NCI-H524 (cell line): ENCODE results near the gene SRRM4.
A peak's percentile ranks its signal among the peaks of the same experiment; 100 is the strongest.

ENCODE experiments used
- DNase-seq, 2 experiments: peaks; one replicate each; lab custom pipeline; 2025; lab: John Stamatoyannopoulos, UW

Gene SRRM4

DNA sequence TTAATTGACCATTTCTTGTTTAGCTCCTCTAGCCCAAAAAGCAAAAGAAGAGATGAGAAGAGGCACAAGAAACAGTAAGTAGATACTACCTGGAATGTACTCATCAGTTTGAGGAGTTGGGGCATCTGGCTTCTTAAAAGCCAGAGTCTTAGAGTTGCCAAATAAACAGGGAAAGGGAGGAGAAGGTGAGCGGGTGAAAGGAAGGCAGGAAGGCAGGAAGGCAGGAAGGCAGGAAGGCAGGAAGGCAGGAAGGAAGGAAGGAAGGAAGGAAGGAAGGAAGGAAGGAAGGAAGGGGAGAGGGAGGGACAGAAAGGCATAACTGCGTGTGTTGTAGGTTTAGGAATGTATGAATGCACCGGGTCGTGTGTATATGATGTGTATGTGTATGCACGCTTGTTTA, 140.7 kb downstream of the SRRM4 start:
- no peak for DNase-seq

DNA sequence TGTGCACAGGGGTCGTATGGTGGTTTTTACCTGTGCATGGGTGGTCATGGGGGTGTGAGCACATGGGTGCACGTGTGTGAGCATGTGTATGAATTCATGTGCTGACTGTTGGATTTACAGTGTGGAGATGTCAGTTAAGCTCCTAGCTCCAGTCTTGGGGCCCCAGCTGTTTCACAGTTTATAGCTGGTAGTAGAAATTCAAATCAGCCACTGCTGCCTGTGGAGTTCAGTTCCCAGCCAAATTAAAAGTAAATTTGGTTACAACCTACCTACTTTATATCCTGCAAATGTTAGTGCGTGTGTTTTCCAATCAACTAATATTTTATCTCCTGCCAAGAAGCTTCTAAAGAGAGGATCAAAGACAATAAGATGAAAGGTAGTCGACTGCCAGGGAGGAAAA, 141.4 kb downstream of the SRRM4 start:
- DNase-seq = no peak

DNA sequence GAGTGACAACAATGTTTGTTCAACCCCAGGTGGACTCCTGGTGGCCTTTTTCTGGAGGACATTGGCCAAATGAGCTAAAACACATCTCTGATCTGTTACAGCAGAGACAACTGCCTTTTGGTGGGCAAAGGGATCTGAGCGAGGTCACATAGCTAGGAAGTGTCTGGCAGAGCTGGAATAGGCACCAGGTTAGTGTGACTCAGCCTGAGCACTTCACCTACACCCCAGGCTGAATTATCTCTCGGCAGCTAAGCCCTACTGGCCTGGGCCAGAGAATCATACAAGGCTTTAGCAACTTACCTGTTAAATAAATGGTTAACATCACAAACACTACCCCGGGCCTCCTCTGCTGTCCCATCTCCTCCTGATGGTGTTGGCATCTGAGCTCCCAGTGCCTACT, 147.2 kb downstream of the SRRM4 start:
- DNase-seq = no peak

- DNase-seq = no peak
Measured at GRCh38 chr12:119129827-119130434, 148.6 kb downstream of the SRRM4 start.

- DNase-seq = no peak
Measured at GRCh38 chr12:119130523-119130922, 149.2 kb downstream of the SRRM4 start.

DNA sequence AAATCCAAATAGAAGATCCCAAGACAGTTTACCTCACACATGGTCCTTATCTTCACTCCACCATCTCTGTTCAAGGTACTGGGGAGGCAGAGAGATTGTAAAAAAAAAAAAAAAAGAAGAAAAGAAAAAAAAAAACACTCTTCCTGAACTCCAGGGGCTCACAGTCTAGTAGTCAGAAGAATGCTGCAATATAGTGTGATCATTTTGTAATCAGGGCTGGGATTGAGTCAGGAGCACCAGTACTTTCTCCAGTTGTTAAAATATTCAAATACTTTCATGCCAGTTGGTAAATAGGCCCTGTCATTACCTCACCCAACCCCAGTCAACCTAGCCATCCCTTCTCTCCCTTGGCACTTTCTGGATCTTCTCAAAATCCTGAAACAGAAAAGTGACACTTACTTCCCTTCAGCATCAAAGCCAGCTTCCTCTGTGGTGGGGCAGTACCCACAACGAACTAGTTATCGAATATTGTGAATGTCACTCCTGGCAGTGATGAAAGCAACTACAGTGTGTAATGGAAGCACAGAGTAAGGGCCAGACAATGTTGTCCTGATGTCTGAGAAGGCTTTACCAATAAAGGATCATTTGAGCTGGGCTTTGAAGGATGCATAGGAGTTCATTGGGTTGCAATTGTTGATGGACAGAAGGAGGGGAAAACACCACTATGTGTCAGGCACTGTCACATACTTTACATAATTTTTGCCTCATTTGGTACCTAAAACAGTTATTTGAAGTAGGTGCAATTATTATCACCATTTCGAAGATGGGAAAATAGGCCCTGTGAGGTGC, 153.1 kb downstream of the SRRM4 start:
- no peak for DNase-seq

GRCh38 chr12:119136811-119137410, 155.6 kb downstream of the SRRM4 start:
- DNase-seq = no peak

GRCh38 chr12:119139448-119139847, 158.1 kb downstream of the SRRM4 start:
- DNase-seq = peak; percentile 19 to 20

GRCh38 chr12:119145367-119145766, 164.0 kb downstream of the SRRM4 start:
- DNase-seq = no peak

GRCh38 chr12:119147847-119148448, 166.6 kb downstream of the SRRM4 start:
- no peak for DNase-seq

DNA sequence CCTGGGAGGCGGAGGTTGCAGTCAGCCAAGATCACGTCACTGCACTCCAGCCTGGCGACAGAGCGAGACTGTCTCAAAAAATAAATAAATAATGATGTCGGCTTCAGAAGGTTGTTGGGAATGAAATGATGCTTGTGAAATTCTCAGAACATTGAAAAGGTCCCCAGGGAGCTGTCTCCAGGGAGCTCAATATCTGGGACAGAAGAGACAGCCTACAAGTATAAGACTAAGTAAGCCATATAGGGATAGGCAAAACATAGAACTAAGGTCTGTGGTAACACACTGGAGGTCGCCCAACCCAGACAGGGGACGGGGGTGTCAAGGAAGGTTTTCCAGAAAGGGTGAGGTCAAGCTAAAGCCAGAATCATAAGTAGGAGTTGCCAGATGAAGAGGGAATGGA, 167.9 kb downstream of the SRRM4 start:
- no peak for DNase-seq

DNA sequence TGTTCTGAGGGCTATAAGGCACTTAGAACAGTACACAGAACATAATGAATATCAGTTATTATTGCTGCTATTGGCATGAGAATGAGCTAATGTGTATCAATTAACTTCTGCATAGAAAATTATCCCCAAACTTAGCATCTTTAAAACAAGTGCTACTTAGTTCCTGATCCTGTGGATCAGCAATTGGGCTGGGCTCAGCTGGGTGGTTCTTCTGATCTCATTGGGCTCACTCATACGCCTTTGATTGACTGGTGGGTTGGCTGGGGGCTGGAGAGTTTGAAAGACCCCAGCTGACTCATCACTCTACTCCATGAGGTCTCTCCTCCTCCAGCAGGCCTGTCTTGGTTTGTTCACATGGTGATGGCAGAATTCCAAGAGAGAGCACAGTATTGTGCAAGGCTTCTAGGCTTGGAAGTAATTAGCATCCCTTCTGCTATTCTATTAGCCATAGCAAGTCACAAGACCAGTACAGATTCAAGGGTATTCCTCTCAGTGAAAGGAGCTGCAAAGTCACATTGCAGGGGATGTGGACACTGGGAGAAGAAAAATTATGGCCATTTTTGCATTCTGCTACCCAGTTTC, 170.2 kb downstream of the SRRM4 start:
- no peak for DNase-seq

GRCh38 chr12:119153477-119154434, 172.4 kb downstream of the SRRM4 start:
- no peak for DNase-seq

- DNase-seq = no peak
Measured at GRCh38 chr12:119154435-119154818, 173.1 kb downstream of the SRRM4 start.

- DNase-seq = no peak
Measured at GRCh38 chr12:119156401-119157044, 175.2 kb downstream of the SRRM4 start.

DNA sequence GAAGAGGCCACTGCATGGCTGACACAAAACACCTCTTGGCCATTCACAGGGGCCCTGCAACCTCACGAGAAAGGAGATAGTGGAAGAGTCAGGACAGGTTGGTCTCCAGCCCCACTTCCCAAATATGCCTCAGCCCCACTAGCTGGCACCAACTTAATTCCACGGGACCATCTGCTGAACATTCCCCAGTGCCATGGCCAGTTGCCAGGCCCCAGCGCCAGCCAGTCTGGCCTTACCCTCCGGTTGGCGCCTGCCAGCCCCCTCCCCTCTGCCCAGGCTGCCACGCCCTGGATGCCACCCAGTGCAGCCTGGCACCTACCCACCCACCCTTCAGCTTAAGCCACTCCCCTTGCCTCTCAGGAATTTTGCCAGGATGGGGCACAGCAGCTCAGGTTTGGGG, 176.2 kb downstream of the SRRM4 start:
- DNase-seq = peak; percentile 79 to 83

DNA sequence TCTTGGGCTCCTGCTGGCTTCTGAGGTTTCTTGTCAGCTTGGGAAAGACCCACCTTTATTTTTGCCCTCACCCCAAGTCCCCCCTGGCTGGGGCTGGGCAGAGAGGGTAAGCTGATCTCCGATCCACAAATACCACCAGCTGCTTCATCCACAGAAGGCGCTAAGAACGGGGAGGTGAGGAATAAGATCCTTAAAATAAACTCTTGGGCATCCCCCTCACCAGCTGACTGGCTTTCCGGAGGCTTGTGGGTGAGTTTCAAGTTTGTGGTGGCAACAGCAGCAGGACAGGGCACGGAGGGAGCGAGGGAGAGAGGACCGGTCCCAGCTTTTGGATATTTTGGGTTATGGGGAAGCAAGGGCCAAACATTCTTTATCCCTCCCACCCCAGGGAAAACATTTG, 176.6 kb downstream of the SRRM4 start:
- DNase-seq = peak; percentile 85

DNA sequence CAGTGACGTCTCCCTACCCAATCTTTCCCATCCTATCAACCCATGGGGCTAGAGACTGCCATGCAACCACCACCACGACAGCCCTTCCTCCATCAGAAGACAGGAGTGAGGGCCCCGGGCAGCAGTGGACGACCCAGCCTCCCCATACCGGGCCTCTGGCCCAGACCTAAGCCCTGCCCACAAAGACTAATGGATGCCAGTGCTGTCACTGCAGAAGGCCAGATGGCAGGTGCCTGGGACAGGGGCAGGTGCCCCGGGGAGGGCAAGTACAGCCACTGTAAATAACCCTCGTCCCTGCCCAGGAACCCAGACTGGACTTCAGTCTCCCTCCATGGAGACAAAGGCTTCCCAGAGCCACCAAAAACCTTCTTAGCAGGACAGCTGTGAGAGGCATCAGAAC, 177.1 kb downstream of the SRRM4 start:
- DNase-seq = peak; percentile 17 to 27

GRCh38 chr12:119159844-119160243, 178.5 kb downstream of the SRRM4 start:
- no peak for DNase-seq

DNA sequence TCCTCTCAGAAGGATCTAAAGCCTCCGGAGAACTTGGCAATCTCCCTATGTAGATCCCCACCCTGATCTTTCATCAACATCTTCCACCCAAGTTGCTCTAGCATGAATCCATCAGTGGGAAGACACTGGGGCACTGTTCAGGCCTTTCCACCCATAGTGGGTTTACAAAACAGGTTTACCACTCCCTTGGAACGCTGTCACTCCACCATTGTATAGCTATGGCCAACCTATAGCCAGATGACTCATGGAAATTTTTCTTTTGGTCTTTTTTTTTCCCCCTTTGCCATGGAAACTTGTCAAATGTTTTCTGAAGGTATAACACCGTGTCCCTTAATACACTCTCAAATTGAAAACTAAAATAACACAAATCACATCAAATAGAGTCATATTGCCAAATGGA, 186.6 kb downstream of the SRRM4 start:
- DNase-seq = no peak

GRCh38 chr12:119168721-119169120, 187.4 kb downstream of the SRRM4 start:
- no peak for DNase-seq
